Stimulated activated CD4-positive, alpha-beta T cell treated with anti-CD3 and anti-CD28 coated beads, TNF-alpha, amount 100 ng/mL, for 1 hour (primary cell): ENCODE measurements around the gene IL5RA.

ENCODE experiments used
- DNase-seq, 3 donors: peaks; one replicate each; pipeline ENCODE4 v3.0.0-alpha.2; 2020; ENCODE audit warnings: low read depth in 3 of 3, low spot score in 1 of 3

The IL5RA gene

GRCh38 chr3:3109407-3110298 lies 521 bp downstream of the IL5RA start:
- no peak for DNase-seq

- DNase-seq, result no peak
Measured at GRCh38 chr3:3107858-3108257, 2.3 kb downstream of the IL5RA start.

- DNase-seq, result no peak
Measured at GRCh38 chr3:3107181-3107580, 3.0 kb downstream of the IL5RA start.

GRCh38 chr3:3105815-3106214 lies 4.4 kb downstream of the IL5RA start:
- DNase-seq, result no peak

- DNase-seq, result no peak
Measured at GRCh38 chr3:3105246-3105645, 4.9 kb downstream of the IL5RA start.

GRCh38 chr3:3102751-3103150 lies 7.4 kb downstream of the IL5RA start:
- DNase-seq, result no peak

- DNase-seq, result no peak
Measured at GRCh38 chr3:3101660-3102458, 8.3 kb downstream of the IL5RA start.

- DNase-seq, result no peak
Measured at GRCh38 chr3:3097958-3098357, 12.2 kb downstream of the IL5RA start.

- no peak for DNase-seq
Measured at GRCh38 chr3:3089017-3089416, 21.2 kb downstream of the IL5RA start.

- DNase-seq, result no peak
Measured at GRCh38 chr3:3087716-3088465, 22.3 kb downstream of the IL5RA start.

GRCh38 chr3:3087279-3087678 lies 22.9 kb downstream of the IL5RA start:
- DNase-seq, result no peak

GRCh38 chr3:3086239-3086638 lies 23.9 kb downstream of the IL5RA start:
- DNase-seq, result no peak

- DNase-seq, result no peak
Measured at GRCh38 chr3:3085782-3086181, 24.4 kb downstream of the IL5RA start.

GRCh38 chr3:3084890-3085289 lies 25.3 kb downstream of the IL5RA start:
- DNase-seq, result no peak

- DNase-seq, result no peak
Measured at GRCh38 chr3:3082234-3082924, 27.8 kb downstream of the IL5RA start.

- DNase-seq, result no peak
Measured at GRCh38 chr3:3081381-3082233, 28.6 kb downstream of the IL5RA start.

- DNase-seq, result no peak
Measured at GRCh38 chr3:3080309-3080708, 29.9 kb downstream of the IL5RA start.

GRCh38 chr3:3074551-3075257 lies 35.5 kb downstream of the IL5RA start:
- DNase-seq, result no peak

- no peak for DNase-seq
Measured at GRCh38 chr3:3071136-3071535, 39.0 kb downstream of the IL5RA start.
